CD4-positive, alpha-beta T cell treated with Interleukin-17A for 4 hours (primary cell): ENCODE measurements around the gene COX20.
A peak's percentile ranks its signal among the peaks of the same experiment; 100 is the strongest.

Experiments used
- DNase-seq: peaks from one replicate; pipeline ENCODE4 v3.0.0-alpha.2; 2020; ENCODE audit warnings: mixed read lengths

The COX20 gene

DNA sequence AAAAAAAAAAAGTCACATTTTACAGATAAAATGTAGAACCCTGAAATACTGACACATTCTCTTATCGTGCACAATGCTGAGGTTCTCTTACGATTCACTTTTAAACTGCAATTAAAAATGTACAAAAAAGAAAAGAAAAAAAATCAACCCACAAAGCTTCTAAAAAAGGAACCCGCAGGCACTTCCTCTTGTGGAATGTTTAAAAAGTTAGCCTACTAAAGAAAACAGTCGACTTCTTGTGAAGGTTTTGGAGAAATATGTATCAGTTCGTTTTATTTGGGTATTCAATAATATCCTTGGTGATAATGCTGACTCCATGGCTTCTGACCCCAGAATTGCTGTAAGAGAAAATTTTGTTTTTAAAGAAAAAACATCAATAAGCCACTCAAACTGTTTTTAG is 18.7 kb downstream of the COX20 start:
- DNase-seq: no peak

DNA sequence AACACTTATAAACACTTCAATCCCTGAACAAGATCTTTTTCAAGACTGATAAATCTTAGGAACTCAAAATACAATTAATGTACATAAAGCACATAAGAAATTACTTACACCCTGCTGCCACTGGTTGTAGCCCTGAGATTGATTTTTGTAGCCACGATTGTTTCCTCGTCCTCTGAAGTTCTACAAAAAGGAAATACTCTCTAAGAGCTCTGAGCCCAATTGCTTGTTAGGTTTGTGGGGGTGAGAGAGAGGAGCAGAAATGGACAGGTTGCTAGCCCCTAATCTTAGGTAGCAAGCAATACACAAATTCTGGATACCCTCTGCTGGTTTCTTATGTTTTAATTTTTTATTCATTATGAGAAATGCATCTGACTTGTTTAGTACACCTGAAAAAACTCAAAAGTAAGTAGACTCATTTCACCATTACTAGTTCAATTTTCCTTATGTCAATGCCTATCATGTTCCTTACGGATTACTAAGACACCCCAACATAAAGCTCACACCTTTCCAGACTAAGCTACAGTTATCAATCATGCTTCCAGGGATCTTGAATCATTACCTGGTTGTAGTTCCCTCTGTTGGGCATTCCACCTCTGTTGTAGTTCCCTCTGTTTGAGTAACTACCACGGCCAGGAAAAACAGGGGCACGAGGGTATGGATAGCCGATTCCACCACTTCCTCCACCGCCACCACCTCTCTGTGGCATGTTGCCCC is 19.6 kb downstream of the COX20 start:
- no peak for DNase-seq

DNA sequence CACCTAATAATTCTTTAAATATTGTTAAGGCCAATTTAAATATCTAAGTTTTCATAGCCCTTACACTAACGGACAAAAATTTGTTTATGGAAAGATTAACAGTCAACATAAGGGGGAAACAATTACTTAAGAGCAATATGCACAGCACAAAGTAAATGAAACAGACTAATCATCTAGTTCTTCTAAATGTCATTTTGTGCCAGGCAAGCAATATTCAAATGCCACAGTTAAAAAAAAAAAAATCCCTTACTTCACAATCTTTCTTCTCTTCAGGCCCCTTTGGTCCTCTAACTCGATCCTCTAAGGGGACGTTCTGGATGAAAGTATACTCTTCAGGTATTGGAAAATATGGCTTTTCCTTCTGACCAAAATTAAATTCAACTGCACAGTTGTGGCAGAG is 22.3 kb downstream of the COX20 start:
- no peak for DNase-seq

DNA sequence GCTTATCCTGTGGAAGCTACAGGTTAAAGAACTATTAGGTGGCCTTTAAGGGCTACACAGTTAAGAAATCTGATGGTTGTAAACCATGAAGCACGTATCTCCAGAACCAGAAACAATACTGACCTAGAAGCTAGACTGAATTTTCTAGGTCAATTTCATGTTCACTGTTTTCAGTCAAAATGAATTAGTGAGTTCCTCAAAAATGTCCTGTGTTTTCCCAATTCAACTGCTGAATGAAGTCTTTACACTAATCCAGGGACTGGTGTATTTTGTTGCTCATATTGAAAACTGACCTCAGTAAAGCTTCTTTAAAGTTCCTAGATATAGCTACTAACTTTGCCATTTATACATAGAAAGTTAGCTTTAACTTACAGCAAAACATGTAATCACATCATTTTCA is 22.9 kb downstream of the COX20 start:
- no peak for DNase-seq

DNA sequence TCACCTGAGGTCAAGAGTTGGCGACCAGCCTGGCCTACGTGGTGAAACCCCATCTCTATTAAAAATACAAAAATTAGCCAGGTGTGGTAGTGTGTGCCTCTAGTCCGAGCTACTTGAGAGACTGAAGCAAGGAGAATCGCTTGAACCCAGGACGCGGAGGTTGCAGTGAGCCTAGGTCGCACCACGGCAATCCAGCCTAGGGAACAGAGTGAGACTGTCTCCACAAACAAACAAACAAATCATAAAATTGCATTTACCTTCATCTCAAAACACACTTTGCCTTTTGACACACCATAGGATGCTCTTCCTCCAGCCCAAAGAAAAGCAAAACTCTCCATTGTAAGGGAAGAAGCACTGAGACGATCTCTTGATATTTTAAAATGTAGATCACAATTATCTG is 24.6 kb downstream of the COX20 start:
- no peak for DNase-seq

DNA sequence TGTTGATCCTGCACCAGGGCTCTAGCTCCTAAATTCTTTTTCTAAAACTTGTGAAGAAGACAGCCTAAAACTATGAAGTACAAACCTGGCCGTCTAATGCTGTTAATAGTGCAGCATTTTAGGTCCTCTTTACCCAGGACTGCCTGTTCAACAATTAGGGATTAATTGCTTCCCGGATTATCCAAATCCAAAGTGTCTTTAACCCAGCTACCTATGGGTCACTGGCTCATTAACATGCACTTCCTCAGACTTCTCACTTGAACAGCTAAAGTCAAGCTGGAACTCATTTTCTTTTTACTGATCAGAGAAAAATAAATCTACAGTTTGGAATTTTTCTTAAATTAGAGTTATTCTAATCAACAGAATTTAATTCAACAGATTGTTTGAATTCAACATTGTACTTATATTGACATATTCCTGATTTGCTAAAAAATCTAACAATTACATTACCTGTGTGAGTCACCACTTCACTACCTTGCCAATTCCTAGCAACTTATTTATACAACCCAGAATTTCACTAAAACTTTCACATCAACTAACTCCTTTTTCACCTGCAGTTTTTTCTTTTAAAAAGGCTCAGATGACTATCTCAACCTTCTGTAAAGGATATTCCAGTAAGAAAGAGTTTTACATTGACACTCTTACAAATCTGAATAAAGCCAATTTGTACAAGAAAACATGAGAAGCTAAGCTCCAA is 25.6 kb downstream of the COX20 start:
- no peak for DNase-seq

DNA sequence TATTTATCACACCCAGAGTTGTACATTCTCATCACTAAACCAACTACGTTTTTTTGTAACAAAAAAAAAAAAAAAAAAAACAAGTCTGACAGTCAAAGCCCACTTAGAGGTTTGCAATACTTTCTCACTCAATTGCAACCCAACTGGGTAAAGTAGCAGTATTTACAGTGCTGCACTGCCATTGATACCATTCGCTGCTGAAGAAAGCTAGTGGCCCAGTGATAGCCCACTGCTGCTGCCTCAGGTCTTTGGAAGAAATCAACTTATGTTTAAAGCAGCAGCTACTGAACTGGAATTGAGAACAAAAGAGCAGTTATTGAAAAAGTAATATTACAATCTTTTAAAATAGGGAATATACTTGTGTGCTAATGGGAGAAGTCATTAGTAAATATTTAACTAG is 26.2 kb downstream of the COX20 start:
- no peak for DNase-seq

DNA sequence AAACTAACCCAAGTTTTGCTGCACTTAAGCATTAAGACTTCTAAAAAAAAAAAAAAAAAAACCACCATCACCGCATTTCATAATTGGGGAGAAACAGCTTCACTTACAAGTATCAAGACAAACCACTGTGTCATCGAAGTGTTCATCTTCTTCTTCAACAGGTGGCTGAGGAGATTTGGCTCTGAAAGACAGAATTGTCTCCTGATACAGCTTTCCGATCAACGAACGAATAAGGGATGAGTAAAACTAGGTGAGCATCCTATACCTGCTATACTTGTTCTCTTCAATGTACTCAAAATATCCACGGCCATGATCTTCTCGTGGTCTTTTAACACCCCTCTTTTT is 26.9 kb downstream of the COX20 start:
- no peak for DNase-seq

DNA sequence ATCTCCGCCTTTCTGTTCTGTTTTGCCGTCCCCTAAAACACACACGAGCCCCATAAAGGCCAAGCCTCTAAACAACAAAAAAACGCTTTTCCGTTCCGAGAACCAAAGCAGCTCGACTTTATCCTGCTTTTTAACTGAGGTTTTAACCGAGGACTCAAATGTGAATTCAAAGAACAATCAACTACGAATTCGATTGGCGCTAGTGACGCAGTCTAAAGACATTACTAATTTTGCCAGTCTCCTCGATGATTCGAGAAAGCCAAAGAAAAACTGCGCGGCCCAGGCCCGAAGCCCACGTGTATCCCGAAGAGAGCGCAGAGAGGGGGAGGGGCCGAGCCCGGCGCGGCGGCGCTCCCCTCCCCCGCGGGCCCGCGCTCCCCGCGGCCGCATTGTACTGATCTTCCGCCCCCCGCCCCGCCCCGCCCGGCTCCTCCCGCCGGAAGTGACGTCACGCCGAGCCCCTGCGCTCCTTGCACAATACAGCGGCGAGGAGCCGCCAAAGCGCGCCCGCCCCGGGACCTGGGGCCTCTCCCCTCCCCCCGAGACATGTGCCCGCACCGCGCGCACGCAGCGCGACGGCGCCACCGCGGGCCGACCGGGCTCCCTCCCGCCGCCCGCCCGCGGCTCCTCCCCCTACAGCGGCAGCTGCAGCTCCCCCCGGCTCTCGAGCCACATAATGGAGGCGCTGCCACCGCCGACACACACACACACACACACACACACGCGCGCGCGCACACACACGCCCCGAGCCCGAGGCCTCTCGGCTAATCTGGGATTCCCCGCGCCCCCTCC is 27.4 kb downstream of the COX20 start:
- DNase-seq: peak; percentile 99

DNA sequence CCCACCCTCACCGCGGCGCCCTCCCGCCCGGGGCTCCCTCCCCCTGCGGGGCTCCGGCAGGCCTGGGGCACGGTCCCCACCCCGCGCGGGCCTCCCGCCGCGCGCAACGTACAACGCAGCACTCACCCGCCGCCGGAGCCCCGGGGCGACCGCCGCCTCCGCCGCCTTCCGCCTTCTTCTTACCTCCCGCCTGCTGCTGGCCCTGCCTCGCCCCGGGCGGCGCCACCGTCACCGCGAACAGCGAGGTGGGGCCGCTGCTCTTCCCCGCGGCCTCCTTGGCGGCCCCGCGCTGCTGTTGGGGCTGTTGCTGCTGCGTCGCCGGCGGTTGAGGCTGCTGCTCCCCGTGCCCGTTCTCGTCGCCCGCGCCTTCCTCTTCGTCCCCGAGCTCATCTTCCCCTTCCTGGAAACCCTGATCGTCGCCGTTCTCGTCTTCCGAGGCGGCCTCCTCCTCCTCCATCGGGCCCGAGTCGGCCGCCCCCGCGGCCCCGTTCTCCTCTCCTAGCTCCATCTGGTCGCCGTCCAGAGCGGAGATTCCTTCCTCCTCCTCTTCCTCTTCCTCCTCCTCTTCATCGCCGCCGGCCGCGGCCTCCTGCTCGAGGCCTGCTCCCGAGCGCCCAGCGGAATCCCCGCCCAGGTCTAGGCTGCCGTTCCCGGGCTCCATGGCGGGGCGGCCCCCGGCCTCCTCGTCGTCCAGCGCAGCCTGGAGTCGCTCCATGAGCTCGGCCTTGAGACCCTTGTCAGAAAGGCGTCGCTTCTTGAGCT is 28.2 kb downstream of the COX20 start:
- no peak for DNase-seq

DNA sequence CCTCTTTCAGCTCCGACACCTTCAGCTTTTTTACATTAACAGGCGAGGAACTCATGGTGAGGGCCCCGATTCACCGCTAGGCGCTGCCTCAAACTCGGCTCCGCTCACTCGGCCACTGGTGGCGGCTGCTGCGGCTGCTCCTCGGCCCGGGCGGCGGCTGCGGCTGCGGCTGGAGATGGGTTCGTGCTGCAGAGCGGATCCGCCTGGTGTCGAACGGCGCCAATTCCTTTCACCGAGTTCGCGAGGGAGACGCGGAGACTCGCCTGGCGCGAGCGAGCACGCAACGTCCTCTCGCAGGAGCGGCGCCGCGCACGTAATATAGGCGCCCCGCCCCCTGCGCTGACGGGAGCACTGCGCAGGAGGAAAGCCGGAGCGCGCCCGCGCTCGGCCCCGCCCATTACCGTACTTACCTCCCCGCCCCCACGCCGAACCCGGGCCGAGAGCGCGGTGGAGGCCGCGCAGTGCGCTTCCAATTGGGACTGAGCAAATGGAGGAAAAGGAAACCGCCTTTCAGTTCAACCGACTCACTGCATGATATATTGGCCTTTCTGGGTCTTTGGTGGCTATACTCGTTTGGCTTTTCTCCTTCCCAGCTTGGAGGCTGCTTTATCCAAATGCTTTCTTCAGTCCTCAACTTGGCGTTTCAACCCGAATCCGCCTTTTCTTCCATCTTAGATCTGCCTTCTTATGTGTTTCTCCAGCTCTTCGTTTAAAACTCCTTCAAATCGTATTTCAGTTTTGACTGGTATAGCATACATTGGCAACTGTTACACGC is 29.0 kb downstream of the COX20 start, which contains the start of gene HNRNPU:
HNRNPU (minus strand) TSS at position 291 of the 775 bp plus-strand sequence; CDS start at position 55, 236 bp downstream.
- DNase-seq: peak; percentile 97

DNA sequence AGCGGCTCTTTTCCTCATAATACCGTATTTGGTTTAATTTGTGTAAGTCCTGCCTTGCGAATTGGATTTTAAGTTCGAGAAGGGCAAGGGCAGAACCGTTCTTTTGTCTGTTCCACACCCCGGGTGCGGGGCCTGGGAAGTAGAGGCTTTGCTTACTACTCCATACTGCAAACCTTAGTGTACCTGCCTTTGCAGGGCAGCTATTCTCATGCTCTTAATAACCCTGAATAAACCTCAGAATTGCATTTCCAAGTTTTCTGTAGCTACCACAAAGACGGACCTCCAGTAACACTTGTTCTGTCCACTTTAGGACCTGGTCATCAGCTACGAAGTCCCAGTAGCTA is 29.5 kb downstream of the COX20 start:
- DNase-seq: peak; percentile 53

DNA sequence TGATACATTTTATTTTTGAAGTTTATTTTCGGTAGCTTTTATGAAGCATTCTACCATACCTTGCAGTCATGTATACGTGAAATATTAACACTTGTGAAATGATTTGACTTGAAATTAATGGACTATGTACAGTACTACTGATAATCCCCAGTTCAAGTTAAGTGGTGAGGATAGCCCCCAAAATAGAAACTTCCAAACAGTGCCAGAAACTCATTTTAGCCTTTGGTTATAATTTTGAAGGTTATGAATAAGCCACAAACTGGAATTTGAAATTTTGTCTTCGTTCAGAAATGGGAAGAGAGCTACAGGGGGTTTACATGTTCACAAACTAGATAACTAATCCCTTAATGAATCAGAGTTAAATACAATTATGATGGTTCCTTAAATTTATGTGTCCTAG is 30.4 kb downstream of the COX20 start:
- DNase-seq: no peak

DNA sequence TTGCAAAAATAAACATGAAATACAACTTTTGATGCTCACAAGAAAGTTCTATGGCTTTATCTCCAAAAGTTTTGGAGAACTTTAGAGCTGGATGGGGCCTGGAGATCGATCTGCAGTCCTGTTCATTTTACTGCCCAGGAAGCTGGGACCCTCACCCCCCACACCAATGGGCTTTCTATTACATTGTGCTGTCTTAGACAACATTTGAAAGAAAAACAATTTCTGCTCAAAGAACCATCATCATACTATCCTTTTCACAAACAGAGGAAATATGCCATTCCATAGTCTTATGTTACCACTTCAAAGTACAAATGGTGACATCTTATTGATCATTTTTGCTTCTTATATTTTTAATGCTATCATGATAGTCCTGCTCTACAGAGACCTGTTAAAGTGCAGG is 30.9 kb downstream of the COX20 start:
- DNase-seq: no peak

DNA sequence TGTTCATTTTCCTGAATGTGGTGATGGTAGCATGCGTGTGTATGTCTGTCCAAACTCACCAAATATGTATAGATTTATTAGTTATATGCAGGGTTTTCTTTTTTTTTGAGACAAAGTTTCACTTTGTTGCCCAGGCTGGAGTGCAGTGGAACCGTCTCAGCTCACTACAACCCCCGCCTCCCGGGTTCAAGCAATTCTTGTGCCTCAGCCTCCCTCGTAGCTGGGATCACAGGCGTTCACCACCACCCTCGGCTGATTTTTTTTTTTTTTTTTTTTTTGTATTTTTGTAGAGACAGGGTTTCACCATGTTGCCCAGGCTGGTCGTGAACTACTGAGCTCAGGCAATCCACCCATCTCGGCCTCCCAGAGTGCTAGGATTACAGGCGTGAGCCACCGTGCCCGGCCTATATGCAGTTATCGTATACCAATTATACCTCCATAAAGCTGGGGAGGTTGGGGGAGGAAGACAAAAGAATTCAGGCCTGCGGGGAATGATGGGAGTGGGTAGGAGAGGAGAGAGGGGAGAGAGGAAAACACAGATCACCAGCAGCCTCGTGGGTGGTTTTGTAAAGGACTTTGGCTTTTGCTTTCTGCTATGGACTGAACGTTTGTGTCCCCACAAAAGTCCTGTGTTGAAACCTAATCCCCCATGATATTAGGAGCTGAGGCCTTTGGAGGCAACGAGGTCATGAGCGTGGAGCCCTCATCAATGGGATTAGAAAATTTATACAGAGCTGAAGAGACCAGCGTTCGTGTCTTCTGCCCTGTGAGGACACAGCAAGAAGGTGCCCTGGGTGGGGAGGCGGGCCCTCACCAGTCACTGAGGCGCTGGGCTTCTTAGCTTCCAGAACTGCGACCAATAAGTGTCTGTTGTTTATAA is 33.3 kb downstream of the COX20 start:
- no peak for DNase-seq

DNA sequence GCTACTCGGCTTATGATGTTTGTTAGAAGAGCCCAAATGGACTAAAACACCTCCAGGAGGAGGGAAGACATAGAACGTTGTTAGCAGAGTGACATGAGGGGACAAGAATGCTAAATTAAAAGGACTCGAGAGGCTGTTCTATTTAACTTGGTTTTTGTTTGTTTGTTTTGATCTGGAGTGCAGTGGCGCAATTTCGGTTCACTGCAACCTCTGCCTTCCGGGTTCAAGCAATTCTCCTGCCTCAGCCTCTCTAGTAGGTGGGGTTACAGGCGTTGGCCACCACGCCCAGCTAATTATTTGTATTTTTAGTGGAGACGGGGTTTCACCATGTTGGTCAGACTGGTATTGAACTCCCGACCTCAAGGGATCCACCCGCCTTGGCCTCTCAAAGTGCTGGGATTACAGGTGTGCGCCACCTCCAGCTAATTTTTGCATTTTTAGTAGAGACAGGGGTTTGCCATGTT is 33.9 kb downstream of the COX20 start:
- no peak for DNase-seq

DNA sequence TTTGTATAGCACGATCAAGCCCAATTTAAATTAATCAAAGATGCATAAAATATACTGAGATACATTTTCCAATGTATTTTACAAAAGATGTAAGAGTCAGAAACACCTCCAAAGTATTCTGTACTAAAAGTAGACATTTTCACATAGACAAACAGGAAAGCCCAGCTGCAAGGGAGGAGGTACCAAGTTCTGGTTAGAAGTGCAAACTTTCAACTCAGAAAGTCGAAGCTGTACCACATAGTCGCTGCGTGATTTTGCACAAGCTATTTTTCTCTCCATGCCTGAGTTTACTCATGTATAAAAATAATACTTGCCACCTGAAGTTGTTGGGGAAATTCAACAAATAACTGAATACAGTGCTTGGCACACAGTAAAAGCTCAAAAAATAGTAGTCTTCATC is 34.5 kb downstream of the COX20 start:
- no peak for DNase-seq

DNA sequence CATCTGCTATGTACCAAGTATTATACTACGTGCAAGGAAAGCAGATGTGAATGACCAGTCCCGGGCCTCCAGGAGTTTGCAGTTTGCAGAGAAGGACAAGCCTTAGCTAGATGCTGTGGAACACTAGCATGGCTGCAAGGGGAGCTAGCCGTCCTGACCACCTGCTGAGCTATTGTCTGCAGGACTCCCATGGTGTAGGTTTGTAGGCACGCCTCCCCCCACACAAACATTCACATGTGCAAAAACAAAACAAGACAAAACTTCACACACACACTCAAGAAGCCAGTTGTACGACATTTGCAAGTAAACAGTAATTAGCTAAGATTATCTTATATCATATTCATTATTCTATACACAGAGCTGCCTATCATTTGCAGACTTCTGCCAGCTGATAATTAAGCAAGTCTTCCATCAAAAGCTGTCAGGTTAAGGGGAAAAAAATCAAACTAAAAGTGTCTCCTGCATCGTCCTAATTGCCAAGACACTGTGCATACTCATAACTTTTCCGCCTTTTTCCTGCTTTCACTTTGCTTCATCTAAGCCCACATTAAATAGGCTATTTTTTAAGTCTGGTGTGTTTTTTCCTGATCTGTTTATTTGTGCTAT is 39.6 kb downstream of the COX20 start:
- DNase-seq: no peak

DNA sequence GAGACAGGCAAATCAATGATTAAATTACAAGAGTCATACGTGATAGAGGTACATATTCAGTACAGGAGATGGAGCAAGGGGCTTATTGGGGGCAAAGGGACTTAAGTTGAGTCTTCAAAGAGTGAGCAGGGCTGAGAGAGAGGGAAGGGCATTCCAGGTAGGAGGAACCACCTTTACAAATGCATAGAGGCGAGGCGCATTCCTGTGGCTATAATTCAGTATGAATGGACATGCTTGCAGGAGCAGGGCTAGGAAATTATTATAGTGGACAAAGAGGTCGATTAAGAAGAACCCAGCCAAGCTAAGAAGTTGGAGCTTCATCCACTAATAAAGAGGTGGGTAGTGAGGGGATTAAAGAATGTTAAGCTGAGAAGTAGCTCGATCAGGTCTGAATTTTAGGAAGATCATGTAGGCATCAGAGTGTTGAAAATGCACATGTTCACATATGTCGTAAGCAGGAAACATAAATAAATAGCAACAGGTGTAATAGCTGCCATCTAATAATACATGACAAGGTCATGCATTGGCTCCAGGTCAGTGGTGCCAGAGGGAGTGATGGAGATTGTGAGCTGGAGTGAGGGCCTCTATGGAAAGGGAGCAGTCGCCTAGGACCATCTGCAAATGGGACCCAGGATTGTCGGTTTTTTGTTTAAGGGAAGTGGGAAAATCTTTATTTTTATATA is 40.9 kb downstream of the COX20 start:
- no peak for DNase-seq

DNA sequence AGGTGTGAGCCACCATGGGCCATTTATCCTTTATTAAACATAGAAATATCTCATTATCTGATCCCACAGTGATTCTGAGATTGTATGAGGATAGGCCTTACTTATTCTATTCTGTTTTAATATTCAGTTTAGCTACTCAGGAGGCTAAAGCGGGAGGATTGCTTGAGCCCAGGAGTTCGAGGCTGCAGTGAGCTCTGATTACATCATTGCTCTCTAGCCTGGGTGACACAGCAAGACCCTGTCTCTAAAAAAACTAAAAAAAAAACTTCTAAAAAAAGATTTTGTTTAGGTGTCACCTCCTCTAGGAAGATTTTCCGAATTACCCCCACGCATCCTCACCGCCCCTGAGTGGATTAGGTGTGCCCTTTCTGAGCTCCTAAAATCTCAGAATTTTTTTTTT is 43.2 kb downstream of the COX20 start:
- DNase-seq: no peak
